ENCODE data around the gene RAB3A.

The RAB3A gene

GRCh38 chr19:18203863-18204393, at the start of gene RAB3A:
Gene RAB3A, minus strand, starts transcription at chr19:18204042. Its CDS starts 1,302 bp downstream, at chr19:18202740.
- peak within 1 kb of the TSS; percentile 50 for H3K4me3 ChIP-seq (ENCODE audit: low read depth, low read length)
- TF ChIP-seq CTCF (IDR thresholded peaks at IDR 0.05; ENCODE audit: low read depth, low read length) (no peak), MAX (IDR thresholded peaks at IDR 0.05; ENCODE audit: low read depth, low read length) (0 out of 2 replicates have a peak, but pooled peaks have one; percentile 7), POLR2A (IDR thresholded peaks at IDR 0.05; ENCODE audit: extremely low read depth, insufficient read length) (no peak), MYC (IDR thresholded peaks at IDR 0.05; ENCODE audit: low read depth, low read length) (0 out of 2 replicates have a peak, but pooled peaks have one; percentile 7)
- peak; percentile 100 for DNase-seq (ENCODE audit: low read depth)

- TF ChIP-seq POLR2A (IDR thresholded peaks at IDR 0.05; ENCODE audit: extremely low read depth, insufficient read length) (no peak), CTCF (IDR thresholded peaks at IDR 0.05; ENCODE audit: low read depth, low read length) (no peak), MYC (IDR thresholded peaks at IDR 0.05; ENCODE audit: low read depth, low read length) (no peak), MAX (IDR thresholded peaks at IDR 0.05; ENCODE audit: low read depth, low read length) (no peak)
- DNase-seq (ENCODE audit: low read depth), result no peak
- no peak overlapping the region for H3K4me3 ChIP-seq (ENCODE audit: low read depth, low read length)
Measured at GRCh38 chr19:18253130-18253529, 49.3 kb upstream of the RAB3A start.

- no peak for TF ChIP-seq MYC (IDR thresholded peaks at IDR 0.05; ENCODE audit: low read depth, low read length)
- TF ChIP-seq CTCF (IDR thresholded peaks at IDR 0.05; ENCODE audit: low read depth, low read length), result no peak
- TF ChIP-seq POLR2A (IDR thresholded peaks at IDR 0.05; ENCODE audit: extremely low read depth, insufficient read length), result no peak
- TF ChIP-seq MAX (IDR thresholded peaks at IDR 0.05; ENCODE audit: low read depth, low read length), result no peak
- no peak for DNase-seq (ENCODE audit: low read depth)
- no peak overlapping the region for H3K4me3 ChIP-seq (ENCODE audit: low read depth, low read length)
Measured at GRCh38 chr19:18252370-18252717, 48.5 kb upstream of the RAB3A start.

- peak; percentile 71 for DNase-seq (ENCODE audit: low read depth)
- no peak overlapping the region for H3K4me3 ChIP-seq (ENCODE audit: low read depth, low read length)
- TF ChIP-seq MAX (IDR thresholded peaks at IDR 0.05; ENCODE audit: low read depth, low read length) (peak; percentile 28; the same call in 1 of the 2 replicates), MYC (IDR thresholded peaks at IDR 0.05; ENCODE audit: low read depth, low read length) (no peak), CTCF (IDR thresholded peaks at IDR 0.05; ENCODE audit: low read depth, low read length) (peak; percentile 93), POLR2A (IDR thresholded peaks at IDR 0.05; ENCODE audit: extremely low read depth, insufficient read length) (no peak)
Measured at GRCh38 chr19:18251587-18252369, 47.9 kb upstream of the RAB3A start.

GRCh38 chr19:18249834-18250233, 46.0 kb upstream of the RAB3A start:
- TF ChIP-seq POLR2A (IDR thresholded peaks at IDR 0.05; ENCODE audit: extremely low read depth, insufficient read length), result no peak
- TF ChIP-seq CTCF (IDR thresholded peaks at IDR 0.05; ENCODE audit: low read depth, low read length), result no peak
- no peak for TF ChIP-seq MYC (IDR thresholded peaks at IDR 0.05; ENCODE audit: low read depth, low read length)
- TF ChIP-seq MAX (IDR thresholded peaks at IDR 0.05; ENCODE audit: low read depth, low read length), result no peak
- DNase-seq (ENCODE audit: low read depth), result no peak

More at GRCh38 chr19:18249834-18250233, 46.0 kb upstream of the RAB3A start:
- H3K4me3 ChIP-seq (ENCODE audit: low read depth, low read length), result no peak overlapping the region

Measured in NB4 (cell line).